IPS-18c (cell line): Measurements from ENCODE around the gene C2orf92.

Experiments
- H3K4me3 ChIP-seq: 2 replicates; pipeline ENCODE4 v1.7.0; 2013; ENCODE audit warnings: low read depth, mild to moderate bottlenecking, low read length, moderate library complexity; ENCODE audit not compliant: insufficient read depth
- H3K9me3 ChIP-seq: one replicate; pipeline ENCODE4 v1.6.1; 2013; ENCODE audit warnings: mild to moderate bottlenecking, low read length, moderate library complexity; ENCODE audit not compliant: control insufficient read depth, insufficient read depth

The C2orf92 gene

DNA sequence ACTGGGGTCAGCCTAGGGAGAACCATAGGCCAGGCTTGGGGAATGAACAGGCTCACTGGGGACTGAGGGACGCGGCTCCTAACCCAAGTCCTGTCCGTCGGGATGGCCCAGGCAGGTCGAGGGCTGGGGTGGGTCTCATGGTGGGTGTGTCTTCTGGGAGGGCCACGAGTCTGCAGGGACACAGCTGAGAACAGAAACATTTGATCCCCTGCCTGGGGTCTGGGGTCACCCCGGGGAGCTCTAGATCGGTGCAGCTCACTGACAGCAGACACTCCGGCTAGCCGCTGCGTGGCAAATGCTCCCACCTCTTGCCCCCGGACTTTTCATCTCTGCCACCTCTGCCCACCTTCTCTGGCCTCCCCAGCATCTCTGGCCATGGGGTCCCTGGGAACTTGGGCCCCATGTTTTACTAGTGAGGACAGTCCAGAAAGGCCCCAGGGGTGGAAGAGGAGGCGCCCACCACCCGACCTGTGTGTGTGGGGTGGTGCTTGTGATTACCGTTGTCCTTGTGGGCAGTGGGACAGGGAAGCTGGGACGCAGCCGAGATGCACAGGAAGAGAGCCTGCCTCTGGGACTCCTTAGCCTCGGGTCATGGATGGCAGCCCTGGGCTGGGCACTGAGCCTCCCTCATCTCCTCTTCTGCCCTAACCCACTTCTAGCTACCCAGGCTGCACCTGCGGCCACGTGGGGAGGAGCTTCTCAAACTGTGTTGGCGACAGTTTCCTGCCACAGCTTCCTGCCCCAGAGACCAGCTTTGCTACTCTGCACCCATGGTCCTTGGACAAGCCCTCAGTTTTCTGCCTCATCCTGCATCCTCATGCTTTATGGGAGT, 48.8 kb downstream of the C2orf92 start:
- no peak overlapping the region for H3K4me3 ChIP-seq
- no peaks in the 10 kb centered on the region for H3K9me3 ChIP-seq

- Histone ChIP-seq H3K9me3 (no peaks in the 10 kb centered on the region), H3K4me3 (no peak overlapping the region)
Observed at GRCh38 chr2:97718942-97719341, 49.4 kb downstream of the C2orf92 start.

DNA sequence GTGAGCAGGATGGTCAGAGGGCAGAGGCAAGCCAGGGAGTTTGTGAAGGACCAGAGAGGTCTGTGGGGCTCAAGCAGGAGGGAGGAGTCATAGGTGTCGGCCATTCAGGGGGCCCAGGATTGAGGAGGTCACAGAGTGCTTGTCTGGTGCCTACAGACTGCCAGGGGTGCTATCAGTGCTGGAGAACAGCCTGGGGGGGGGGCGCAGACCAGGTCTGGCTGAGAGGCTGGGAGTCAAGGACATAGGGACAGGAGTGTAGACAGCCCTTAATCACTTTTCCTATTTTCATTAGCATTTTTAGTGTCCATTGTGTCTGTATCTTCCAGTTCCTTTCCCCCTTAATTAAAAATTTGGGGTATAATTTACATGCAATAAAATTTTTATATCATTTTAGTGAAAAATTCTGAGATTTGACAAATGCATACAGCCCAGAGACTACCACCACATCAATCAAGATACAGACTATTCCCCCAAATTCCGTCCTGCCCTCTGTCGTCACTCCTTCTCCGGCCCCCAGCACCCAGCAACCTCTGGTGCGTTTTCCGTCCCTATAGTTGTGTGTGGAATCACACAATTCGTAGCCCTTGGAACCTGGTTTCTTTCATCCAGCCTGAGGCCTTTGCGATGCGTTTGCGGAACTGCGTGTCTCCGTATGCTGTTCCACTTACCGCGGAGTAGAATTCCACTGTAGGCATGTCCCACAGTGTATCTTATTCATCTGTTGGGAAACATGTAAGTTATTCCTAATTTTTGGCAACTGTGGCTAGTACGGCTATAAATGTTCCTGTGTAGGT, 50.0 kb downstream of the C2orf92 start:
- H3K4me3 ChIP-seq, result no peak overlapping the region

GRCh38 chr2:97720746-97721145, 51.2 kb downstream of the C2orf92 start:
- Histone ChIP-seq H3K4me3 (no peak overlapping the region; the same call in 1 of the 2 replicates), H3K9me3 (no peaks in the 10 kb centered on the region)

More for the DNA sequence above, 50.0 kb downstream of the C2orf92 start:
- H3K9me3 ChIP-seq, result no peaks in the 10 kb centered on the region

GRCh38 chr2:97722227-97722626, 52.7 kb downstream of the C2orf92 start:
- no peaks in the 10 kb centered on the region for H3K9me3 ChIP-seq
- H3K4me3 ChIP-seq, result no peak overlapping the region

- Histone ChIP-seq H3K4me3 (no peak overlapping the region), H3K9me3 (no peaks in the 10 kb centered on the region)
Observed at GRCh38 chr2:97723156-97724072, 53.9 kb downstream of the C2orf92 start.

DNA sequence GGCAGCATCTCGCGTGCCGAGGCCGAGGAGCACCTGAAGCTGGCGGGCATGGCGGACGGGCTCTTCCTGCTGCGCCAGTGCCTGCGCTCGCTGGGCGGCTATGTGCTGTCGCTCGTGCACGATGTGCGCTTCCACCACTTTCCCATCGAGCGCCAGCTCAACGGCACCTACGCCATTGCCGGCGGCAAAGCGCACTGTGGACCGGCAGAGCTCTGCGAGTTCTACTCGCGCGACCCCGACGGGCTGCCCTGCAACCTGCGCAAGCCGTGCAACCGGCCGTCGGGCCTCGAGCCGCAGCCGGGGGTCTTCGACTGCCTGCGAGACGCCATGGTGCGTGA, 54.5 kb downstream of the C2orf92 start:
- no peaks in the 10 kb centered on the region for H3K9me3 ChIP-seq
- no peak overlapping the region for H3K4me3 ChIP-seq

- Histone ChIP-seq H3K9me3 (no peaks in the 10 kb centered on the region), H3K4me3 (no peak overlapping the region)
Observed at GRCh38 chr2:97724501-97724900, 55.0 kb downstream of the C2orf92 start.

- no peak overlapping the region for H3K4me3 ChIP-seq
Observed at GRCh38 chr2:97724946-97725688, 55.6 kb downstream of the C2orf92 start.

DNA sequence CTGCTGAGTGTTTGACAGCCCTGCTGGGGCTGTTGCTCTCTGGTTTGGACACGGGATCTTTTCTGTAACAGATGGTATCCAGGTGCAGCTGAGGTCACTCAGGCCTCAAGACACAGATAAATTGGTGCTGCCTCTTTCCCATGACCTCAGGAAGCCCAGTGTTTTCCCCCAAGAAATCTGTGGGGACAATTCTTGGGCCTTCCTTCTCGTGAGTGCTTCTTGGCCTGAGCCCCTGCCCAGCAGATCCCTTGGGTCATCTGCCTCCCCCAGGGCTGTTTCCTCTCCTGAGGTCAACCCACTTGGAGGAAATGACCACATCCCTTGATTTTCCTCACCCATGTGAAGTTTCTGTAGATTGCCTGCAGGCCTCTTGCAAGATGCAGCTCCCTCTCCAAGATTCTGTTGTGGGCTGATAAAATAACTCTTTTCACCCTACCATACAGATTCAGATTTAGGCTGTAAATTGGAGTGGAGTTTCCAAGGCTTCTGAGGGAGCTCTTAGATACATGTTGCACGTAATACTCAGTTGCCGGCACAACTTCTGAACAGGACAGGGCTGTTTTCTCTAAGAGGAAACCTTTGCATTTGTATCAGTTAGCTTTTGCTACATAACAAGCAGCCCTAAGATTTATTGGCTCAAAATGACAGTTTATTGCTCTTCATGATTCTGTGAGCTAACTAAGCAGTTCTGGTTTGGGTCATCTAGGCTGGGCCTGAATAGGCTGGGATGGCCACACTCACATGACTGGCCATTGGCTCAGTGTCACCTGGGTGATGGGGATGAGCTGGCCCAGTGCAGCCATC, 57.0 kb downstream of the C2orf92 start:
- Histone ChIP-seq H3K9me3 (peaks cover 2% of the 10 kb centered on the region), H3K4me3 (no peak overlapping the region)

More at GRCh38 chr2:97724946-97725688, 55.6 kb downstream of the C2orf92 start:
- H3K9me3 ChIP-seq, result no peaks in the 10 kb centered on the region

GRCh38 chr2:97727296-97727695, 57.8 kb downstream of the C2orf92 start:
- H3K4me3 ChIP-seq, result no peak overlapping the region
- H3K9me3 ChIP-seq, result peaks cover 2% of the 10 kb centered on the region

- H3K4me3 ChIP-seq, result no peak overlapping the region
- H3K9me3 ChIP-seq, result peaks cover 2% of the 10 kb centered on the region
Observed at GRCh38 chr2:97728091-97728731, 58.7 kb downstream of the C2orf92 start.

- H3K4me3 ChIP-seq, result no peak overlapping the region
- peaks cover 2% of the 10 kb centered on the region for H3K9me3 ChIP-seq
Observed at GRCh38 chr2:97730245-97730644, 60.7 kb downstream of the C2orf92 start.

GRCh38 chr2:97731274-97732020, 61.9 kb downstream of the C2orf92 start:
- H3K4me3 ChIP-seq, result no peak overlapping the region

More at GRCh38 chr2:97731274-97732020, 61.9 kb downstream of the C2orf92 start:
- peaks cover 2% of the 10 kb centered on the region for H3K9me3 ChIP-seq
